HepG2 (cell line): ENCODE measurements around the gene CALD1. TPM values are rescaled to one million over a fixed set of nuclear protein-coding genes. Genes with fewer than 3 reads are reported as not detected.
A peak's percentile ranks its signal among the peaks of the same experiment; 100 is the strongest.

Experiments
- ARID2 ChIP-seq: sonication (generic); formaldehyde crosslinking; IDR thresholded peaks from 2 replicates; pipeline ENCODE4 v1.8.1; 2022; ENCODE audit warnings: mild to moderate bottlenecking, missing genetic modification reagents, borderline replicate concordance
- CENPT ChIP-seq: sonication (generic); formaldehyde crosslinking; IDR thresholded peaks from 2 replicates; pipeline ENCODE4 v1.8.0; 2022; ENCODE audit warnings: low read depth, mild to moderate bottlenecking, moderate library complexity, missing genetic modification reagents
- CHD4 ChIP-seq: fragments of 200-600 bp; sonication (generic); IDR thresholded peaks from 2 replicates; pipeline ENCODE4 v1.7.0; 2017; ENCODE audit warnings: mild to moderate bottlenecking, low read length, borderline replicate concordance
- CREB3 ChIP-seq: sonication (generic); formaldehyde crosslinking; IDR thresholded peaks from 2 replicates; pipeline ENCODE4 v1.5.0; 2020; ENCODE audit warnings: missing genetic modification reagents
- HNRNPL ChIP-seq: fragments of 200-400 bp; formaldehyde crosslinking; IDR thresholded peaks from 2 replicates; pipeline ENCODE4 v1.6.1; 2017; ENCODE audit warnings: mild to moderate bottlenecking, low read depth, low read length
- JUNB ChIP-seq: sonication (generic); formaldehyde crosslinking; IDR thresholded peaks from 2 replicates; pipeline ENCODE4 v1.8.0; 2022; ENCODE audit warnings: missing genetic modification reagents, mild to moderate bottlenecking, borderline replicate concordance
- KLF12 ChIP-seq: sonication (generic); formaldehyde crosslinking; IDR thresholded peaks from 2 replicates; pipeline ENCODE4 v1.4.0; 2020; ENCODE audit warnings: missing genetic modification reagents, borderline replicate concordance
- PBX2 ChIP-seq: IDR thresholded peaks from 2 replicates; pipeline ENCODE4 v1.6.1; 2016; ENCODE audit warnings: control low read depth
- RCOR2 ChIP-seq: IDR thresholded peaks from 2 replicates; pipeline ENCODE4 v1.6.1; 2016; ENCODE audit warnings: missing biosample characterization, missing genetic modification reagents
- STAG1 ChIP-seq: sonication (generic); formaldehyde crosslinking; IDR thresholded peaks from 2 replicates; pipeline ENCODE4 v1.4.0; 2020; ENCODE audit warnings: missing genetic modification reagents
- TFAP4 ChIP-seq: sonication (generic); IDR thresholded peaks from 2 replicates; pipeline ENCODE4 v1.6.1; 2016; ENCODE audit warnings: low read depth, borderline replicate concordance
- TFE3 ChIP-seq: IDR thresholded peaks from 2 replicates; pipeline ENCODE4 v1.6.1; 2016
- TGIF2 ChIP-seq: IDR thresholded peaks from 2 replicates; pipeline ENCODE4 v1.6.1; 2016; ENCODE audit warnings: control low read depth, missing compliant biosample characterization
- TSC22D2 ChIP-seq: sonication (generic); formaldehyde crosslinking; IDR thresholded peaks from 2 replicates; pipeline ENCODE4 v1.5.1; 2020; ENCODE audit warnings: missing genetic modification reagents, mild to moderate bottlenecking, borderline replicate concordance
- ZMYM2 ChIP-seq: sonication (generic); formaldehyde crosslinking; IDR thresholded peaks from 2 replicates; pipeline ENCODE4 v1.8.0; 2022; ENCODE audit warnings: mild to moderate bottlenecking, missing genetic modification reagents
- ZNF142 ChIP-seq: sonication (generic); formaldehyde crosslinking; IDR thresholded peaks from 2 replicates; pipeline ENCODE4 v1.4.0; 2020; ENCODE audit warnings: missing genetic modification reagents
- ZNF235 ChIP-seq: sonication (generic); formaldehyde crosslinking; IDR thresholded peaks from 2 replicates; pipeline ENCODE4 v1.8.1; 2023; ENCODE audit warnings: mild to moderate bottlenecking, missing genetic modification reagents, borderline replicate concordance
- ZNF510 ChIP-seq: sonication (generic); formaldehyde crosslinking; IDR thresholded peaks from 2 replicates; pipeline ENCODE4 v1.4.0; 2020; ENCODE audit warnings: low read depth, mild to moderate bottlenecking, missing genetic modification reagents
- ZNF563 ChIP-seq: sonication (generic); formaldehyde crosslinking; IDR thresholded peaks from 2 replicates; pipeline ENCODE4 v1.8.0; 2022; ENCODE audit warnings: mild to moderate bottlenecking, moderate library complexity, missing genetic modification reagents
- ZNF615 ChIP-seq: sonication (generic); formaldehyde crosslinking; IDR thresholded peaks from 2 replicates; pipeline ENCODE4 v1.5.0; 2020; ENCODE audit warnings: mild to moderate bottlenecking, missing genetic modification reagents, borderline replicate concordance
- polyA plus RNA-seq, 8 experiments: library from polyadenylated mRNA; depleted of rRNA in 3 of 8; stranded (reverse) in 7 of 8; unstranded in 1 of 8; fragments of >200 nt; fragmentation: Illumina TruSeq in 4 of 8; extraction: Trizol in 4 of 8; gene quantifications; 2 replicates each; pipeline versions ENCODE4 v1.2.1 to v1.2.3, GENCODE V29; 2011 to 2016; ENCODE audit warnings: low read depth in 4 of 8, missing spikeins in 1 of 8, mixed read lengths in 1 of 8; ENCODE audit not compliant: insufficient read depth in 1 of 8
- total RNA-seq, 5 experiments: library from RNA; depleted of rRNA; stranded (reverse); fragments of >200 nt; fragmentation: Illumina TruSeq; extraction: Trizol; gene quantifications; 2 replicates each; pipeline ENCODE4 v1.2.3, GENCODE V29; 2016; ENCODE audit warnings: low read depth in 1 of 5

The CALD1 gene
- total and polyA plus RNA-seq, 2 of the 13 experiments (the other 11 are each of a cell fraction or from before 2014, with no cell fraction given), result 53.0 to 112 TPM

- TF ChIP-seq ZNF142 (CRISPR knock-in tag), result 0 out of 2 replicates have a peak, but pooled peaks have one; percentile 61
- no peak for TF ChIP-seq ZNF615 (CRISPR knock-in tag)
- no peak for TF ChIP-seq HNRNPL
- no peak for TF ChIP-seq CREB3
- TF ChIP-seq CHD4, result no peak
- peak; percentile 65; the same call in 1 of the 2 replicates for TF ChIP-seq ZNF563 (CRISPR knock-in tag)
- no peak for TF ChIP-seq ZNF235
- TF ChIP-seq ZNF510 (CRISPR knock-in tag), result 0 out of 2 replicates have a peak, but pooled peaks have one; percentile 64
- TF ChIP-seq ARID2, result no peak
- 0 out of 2 replicates have a peak, but pooled peaks have one; percentile 9 for TF ChIP-seq STAG1 (CRISPR knock-in tag)
- peak; percentile 63; the same call in 1 of the 2 replicates for TF ChIP-seq TFAP4
- no peak for TF ChIP-seq JUNB (CRISPR knock-in tag)
- TF ChIP-seq RCOR2, result peak; percentile 57; the same call in 1 of the 2 replicates
- no peak for TF ChIP-seq PBX2
- no peak for TF ChIP-seq CENPT (CRISPR knock-in tag)
- TF ChIP-seq TGIF2, result peak; percentile 71
- peak; percentile 91 for TF ChIP-seq TFE3
- TF ChIP-seq ZMYM2, result no peak
- no peak for TF ChIP-seq KLF12 (CRISPR knock-in tag)
- 0 out of 2 replicates have a peak, but pooled peaks have one; percentile 41 for TF ChIP-seq TSC22D2 (CRISPR knock-in tag)
These were observed 111.8 kb downstream of the CALD1 start (continued) for GRCh38 chr7:134891262-134891695.
